Activated T-helper 17 cell treated with anti-CD3 and anti-CD28 coated beads, Interleukin-2, amount 50 U/mL, for 72 hours (primary cell): ENCODE measurements around the gene TRAPPC10. TPM values are rescaled to one million over a fixed set of nuclear protein-coding genes. Genes with fewer than 3 reads are reported as not detected.

Experiments used
- ATAC-seq: fragments of 150-1000 bp; cut with Tn5 transposase; replicated peaks from 2 replicates; pipeline ENCODE4 v1.10.0; 2021; ENCODE audit warnings: mild to moderate bottlenecking, moderate library complexity
- H3K27ac Mint-ChIP-seq: one replicate; pipeline ENCODE4 v1.8.0; 2022; ENCODE audit warnings: mixed read lengths
- H3K27me3 Mint-ChIP-seq: one replicate; pipeline ENCODE4 v1.8.0; 2022; ENCODE audit warnings: mixed read lengths
- H3K36me3 Mint-ChIP-seq: one replicate; pipeline ENCODE4 v1.8.0; 2022; ENCODE audit warnings: low read depth, mild to moderate bottlenecking, mixed read lengths
- H3K4me1 Mint-ChIP-seq: one replicate; pipeline ENCODE4 v1.8.0; 2022; ENCODE audit warnings: mixed read lengths
- H3K4me3 Mint-ChIP-seq: one replicate; pipeline ENCODE4 v1.8.0; 2022; ENCODE audit warnings: mild to moderate bottlenecking, mixed read lengths
- H3K9me3 Mint-ChIP-seq: one replicate; pipeline ENCODE4 v1.8.0; 2022; ENCODE audit warnings: mixed read lengths
- total RNA-seq, 2 donors: library from RNA; stranded (reverse); gene quantifications; one replicate each; pipeline ENCODE4 v1.2.3, GENCODE V29; 2022

Gene TRAPPC10
- total RNA-seq, 2 donors from 2014 or later = 48.5 to 72.8 TPM

DNA sequence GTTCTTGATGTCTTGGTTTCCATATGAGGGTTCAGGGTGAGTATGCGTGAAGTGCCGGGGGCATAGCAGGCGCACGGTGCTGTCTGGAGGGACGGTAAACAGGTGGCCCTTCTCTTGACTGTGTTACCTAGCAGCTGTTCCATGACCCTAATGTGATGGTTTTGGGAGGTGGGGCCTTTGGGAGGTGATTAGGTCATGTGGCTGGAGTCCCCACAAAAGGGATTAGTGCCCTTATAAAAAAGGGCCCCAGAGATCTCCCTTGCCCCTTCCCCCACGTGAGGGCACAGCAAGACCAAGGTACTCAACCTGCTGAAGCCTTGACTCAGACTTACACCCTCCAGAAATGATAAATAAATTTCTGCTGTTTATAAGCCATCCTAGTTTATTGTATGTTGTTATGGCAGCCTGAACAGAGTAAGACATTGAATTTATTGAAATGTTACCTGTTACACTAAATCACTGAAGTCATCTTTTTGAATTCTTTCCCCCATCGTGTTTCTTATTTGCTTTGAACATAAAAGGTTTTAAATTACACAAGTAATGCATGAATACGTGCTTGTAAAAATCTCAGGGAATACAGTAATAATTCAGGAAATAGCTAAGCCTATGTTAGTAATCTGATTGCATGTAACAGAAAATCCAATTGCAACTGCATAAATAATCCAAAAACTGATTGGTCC is 15.6 kb downstream of the TRAPPC10 start:
- Mint-ChIP-seq H3K36me3 (peaks cover 21% of the 10 kb centered on the region), H3K27ac (peak overlapping the region; percentile 92), H3K4me3 (no peak overlapping the region), H3K9me3 (no peaks in the 10 kb centered on the region), H3K4me1 (peaks cover 27% of the 10 kb centered on the region), H3K27me3 (no peaks in the 10 kb centered on the region)
- no peak for ATAC-seq

DNA sequence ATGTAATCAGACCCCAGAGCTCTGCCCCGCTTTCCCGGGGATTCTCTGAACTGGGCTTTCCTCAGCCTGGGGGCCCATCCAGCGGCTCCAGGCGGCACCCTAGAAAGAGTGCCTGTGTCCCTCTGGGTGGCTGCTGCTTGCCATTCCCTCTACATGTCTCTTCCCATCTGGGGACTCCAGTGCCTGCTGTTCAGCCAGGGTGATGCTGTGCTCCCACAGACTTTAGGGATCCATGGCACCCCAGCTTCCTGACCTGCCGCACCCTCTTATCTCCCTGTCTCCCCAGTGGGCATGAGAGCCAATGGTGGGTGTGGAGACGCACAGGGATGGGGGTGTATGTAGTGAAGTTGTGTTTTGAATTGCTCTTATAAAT is 16.2 kb downstream of the TRAPPC10 start:
- Mint-ChIP-seq H3K27ac (peak overlapping the region; percentile 92), H3K4me3 (no peak overlapping the region), H3K4me1 (peaks cover 27% of the 10 kb centered on the region), H3K27me3 (no peaks in the 10 kb centered on the region), H3K36me3 (peaks cover 27% of the 10 kb centered on the region), H3K9me3 (no peaks in the 10 kb centered on the region)
- ATAC-seq = no peak

GRCh38 chr21:44029460-44030087 is 17.5 kb downstream of the TRAPPC10 start:
- H3K9me3 Mint-ChIP-seq = no peaks in the 10 kb centered on the region
- ATAC-seq = no peak
- H3K27me3 Mint-ChIP-seq = no peaks in the 10 kb centered on the region
- peaks cover 40% of the 10 kb centered on the region for H3K36me3 Mint-ChIP-seq
- no peak overlapping the region for H3K4me3 Mint-ChIP-seq
- peaks cover 22% of the 10 kb centered on the region for H3K4me1 Mint-ChIP-seq
- H3K27ac Mint-ChIP-seq = peak overlapping the region; percentile 92

GRCh38 chr21:44035244-44035643 is 23.1 kb downstream of the TRAPPC10 start:
- Mint-ChIP-seq H3K27me3 (no peaks in the 10 kb centered on the region), H3K4me1 (peaks cover 11% of the 10 kb centered on the region), H3K36me3 (peaks cover 87% of the 10 kb centered on the region), H3K27ac (no peak overlapping the region), H3K4me3 (no peak overlapping the region), H3K9me3 (no peaks in the 10 kb centered on the region)
- no peak for ATAC-seq

DNA sequence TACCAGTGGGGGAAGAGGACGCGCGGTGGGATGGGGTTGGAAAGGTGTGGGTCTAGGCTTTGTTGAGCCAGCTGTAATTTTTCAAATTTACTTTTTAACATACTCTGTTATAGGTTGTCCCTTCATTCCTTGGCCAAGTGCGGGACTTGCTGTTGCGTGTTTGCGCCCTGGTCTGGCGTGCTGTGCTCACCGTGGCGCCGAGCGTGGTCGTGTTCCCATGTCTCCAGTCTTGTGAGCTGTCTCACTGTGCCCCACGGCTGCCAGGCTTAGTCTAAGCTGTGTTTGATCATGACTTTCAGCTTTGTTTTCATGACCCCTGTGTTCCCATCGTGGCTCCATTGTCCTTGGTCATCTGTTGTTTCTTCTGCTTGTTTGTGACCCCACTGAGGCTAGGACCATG is 26.0 kb downstream of the TRAPPC10 start:
- no peak overlapping the region for H3K4me3 Mint-ChIP-seq
- peak overlapping the region; percentile 56 for H3K27ac Mint-ChIP-seq
- H3K27me3 Mint-ChIP-seq = no peaks in the 10 kb centered on the region
- ATAC-seq = no peak
- no peaks in the 10 kb centered on the region for H3K9me3 Mint-ChIP-seq
- peaks cover 11% of the 10 kb centered on the region for H3K4me1 Mint-ChIP-seq
- H3K36me3 Mint-ChIP-seq = peaks cover 95% of the 10 kb centered on the region

GRCh38 chr21:44039828-44040227 is 27.7 kb downstream of the TRAPPC10 start:
- Mint-ChIP-seq H3K4me1 (peaks cover 11% of the 10 kb centered on the region), H3K4me3 (peak overlapping the region; percentile 30), H3K27me3 (no peaks in the 10 kb centered on the region), H3K27ac (peak overlapping the region; percentile 78), H3K36me3 (peaks cover 93% of the 10 kb centered on the region), H3K9me3 (no peaks in the 10 kb centered on the region)
- peak; percentile 86 for ATAC-seq

DNA sequence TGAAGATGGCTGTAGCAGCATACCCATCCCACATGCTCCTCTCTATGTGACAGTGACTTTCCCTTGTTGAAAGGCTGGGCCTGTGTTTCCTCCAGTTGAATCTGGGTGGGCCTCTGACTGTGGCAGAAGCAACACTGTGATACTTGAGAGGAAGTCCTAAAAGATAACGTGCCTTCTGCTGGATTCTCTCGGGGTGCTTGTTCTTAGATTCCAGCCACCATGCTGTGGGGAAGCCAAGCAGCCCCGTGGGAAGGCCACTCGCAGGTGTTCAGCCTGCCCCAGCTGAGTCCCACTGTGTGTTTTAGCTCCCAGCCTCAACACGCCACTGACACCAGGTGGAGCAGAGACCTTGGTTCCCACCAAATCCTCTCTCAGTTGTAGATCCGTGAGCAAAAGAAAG is 31.5 kb downstream of the TRAPPC10 start:
- Mint-ChIP-seq H3K9me3 (no peaks in the 10 kb centered on the region), H3K36me3 (peaks cover 93% of the 10 kb centered on the region), H3K27me3 (no peaks in the 10 kb centered on the region), H3K4me1 (peaks cover 11% of the 10 kb centered on the region), H3K4me3 (no peak overlapping the region), H3K27ac (no peak overlapping the region)
- no peak for ATAC-seq

DNA sequence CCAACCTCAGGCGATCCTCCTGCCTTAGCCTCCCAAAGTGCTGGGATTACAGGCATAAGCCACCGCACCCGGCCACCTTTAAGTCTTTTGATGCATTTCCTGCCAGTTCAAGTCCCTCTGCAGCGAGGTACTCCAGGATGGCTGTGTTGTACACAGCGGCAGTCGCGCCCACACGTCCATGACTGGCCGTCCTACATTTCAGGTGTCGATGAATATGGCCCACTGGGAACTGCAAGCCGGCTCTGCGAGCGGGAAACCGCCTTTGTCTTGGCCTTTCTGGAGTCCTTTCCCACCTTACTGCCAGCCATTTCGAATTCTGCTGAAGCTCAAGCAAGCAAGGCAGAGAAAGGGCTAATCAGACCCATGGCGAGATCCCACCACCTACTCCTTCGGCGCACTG is 34.6 kb downstream of the TRAPPC10 start:
- Mint-ChIP-seq H3K36me3 (peaks cover 79% of the 10 kb centered on the region), H3K4me3 (no peak overlapping the region), H3K27ac (no peak overlapping the region), H3K27me3 (no peaks in the 10 kb centered on the region), H3K9me3 (no peaks in the 10 kb centered on the region), H3K4me1 (peaks cover 10% of the 10 kb centered on the region)
- ATAC-seq = no peak

- ATAC-seq = no peak
- Mint-ChIP-seq H3K27me3 (no peaks in the 10 kb centered on the region), H3K9me3 (no peaks in the 10 kb centered on the region), H3K4me1 (peaks cover 10% of the 10 kb centered on the region), H3K4me3 (no peak overlapping the region), H3K27ac (peak overlapping the region; percentile 63), H3K36me3 (peaks cover 78% of the 10 kb centered on the region)
These were observed 36.0 kb downstream of the TRAPPC10 start for GRCh38 chr21:44047996-44048560.

- peaks cover 10% of the 10 kb centered on the region for H3K4me1 Mint-ChIP-seq
- peak overlapping the region; percentile 84 for H3K27ac Mint-ChIP-seq
These were observed 37.1 kb downstream of the TRAPPC10 start for GRCh38 chr21:44049182-44049581.

DNA sequence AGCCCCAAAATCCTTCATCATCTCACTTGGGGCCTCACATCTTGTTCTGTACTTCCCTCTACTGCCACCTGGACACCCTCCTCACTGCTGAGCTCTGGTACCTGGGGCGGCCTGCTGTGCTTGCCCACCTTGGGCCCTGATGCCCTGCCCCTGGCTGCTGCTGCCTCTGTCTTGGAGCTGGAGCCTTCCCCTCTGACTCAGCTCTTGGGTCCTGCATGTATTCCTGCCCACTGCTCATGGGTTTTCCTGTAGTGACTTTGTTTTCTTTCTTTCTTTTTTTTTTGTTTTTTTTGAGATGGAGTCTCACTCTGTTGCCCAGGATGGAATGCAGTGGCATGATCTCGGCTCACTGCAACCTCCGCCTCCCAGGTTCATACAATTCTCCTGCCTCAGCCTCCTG is 37.5 kb downstream of the TRAPPC10 start:
- H3K4me1 Mint-ChIP-seq = peaks cover 10% of the 10 kb centered on the region
- H3K36me3 Mint-ChIP-seq = peaks cover 80% of the 10 kb centered on the region
- ATAC-seq = no peak
- peak overlapping the region; percentile 84 for H3K27ac Mint-ChIP-seq
- H3K9me3 Mint-ChIP-seq = no peaks in the 10 kb centered on the region
- H3K4me3 Mint-ChIP-seq = no peak overlapping the region
- no peaks in the 10 kb centered on the region for H3K27me3 Mint-ChIP-seq

More at GRCh38 chr21:44049182-44049581, 37.1 kb downstream of the TRAPPC10 start:
- no peak for ATAC-seq
- H3K4me3 Mint-ChIP-seq = no peak overlapping the region
- no peaks in the 10 kb centered on the region for H3K9me3 Mint-ChIP-seq
- peaks cover 80% of the 10 kb centered on the region for H3K36me3 Mint-ChIP-seq
- H3K27me3 Mint-ChIP-seq = no peaks in the 10 kb centered on the region

DNA sequence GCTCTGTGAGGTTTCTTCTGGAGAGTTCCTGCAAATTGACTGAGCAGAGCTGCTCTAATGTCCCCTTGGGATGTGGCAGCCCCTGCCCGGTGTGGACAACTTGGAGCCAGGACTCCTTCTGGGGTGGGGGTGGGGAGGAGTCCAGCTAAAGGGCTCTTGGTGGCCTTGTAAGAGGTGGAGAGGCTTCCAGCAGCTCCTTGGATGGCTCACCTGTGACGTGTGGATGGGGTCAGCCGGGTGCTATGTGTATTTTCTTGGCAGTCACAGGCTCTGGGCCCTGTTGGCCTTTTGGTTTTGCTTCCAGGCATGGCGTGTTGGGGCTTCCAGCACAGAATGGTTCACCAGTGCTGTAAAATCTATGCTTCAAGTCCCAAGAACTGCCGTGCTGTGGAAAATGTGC is 38.2 kb downstream of the TRAPPC10 start:
- no peak overlapping the region for H3K4me3 Mint-ChIP-seq
- no peak for ATAC-seq
- H3K27me3 Mint-ChIP-seq = no peaks in the 10 kb centered on the region
- H3K4me1 Mint-ChIP-seq = peaks cover 10% of the 10 kb centered on the region
- peak overlapping the region; percentile 84 for H3K27ac Mint-ChIP-seq
- peaks cover 80% of the 10 kb centered on the region for H3K36me3 Mint-ChIP-seq
- H3K9me3 Mint-ChIP-seq = no peaks in the 10 kb centered on the region

DNA sequence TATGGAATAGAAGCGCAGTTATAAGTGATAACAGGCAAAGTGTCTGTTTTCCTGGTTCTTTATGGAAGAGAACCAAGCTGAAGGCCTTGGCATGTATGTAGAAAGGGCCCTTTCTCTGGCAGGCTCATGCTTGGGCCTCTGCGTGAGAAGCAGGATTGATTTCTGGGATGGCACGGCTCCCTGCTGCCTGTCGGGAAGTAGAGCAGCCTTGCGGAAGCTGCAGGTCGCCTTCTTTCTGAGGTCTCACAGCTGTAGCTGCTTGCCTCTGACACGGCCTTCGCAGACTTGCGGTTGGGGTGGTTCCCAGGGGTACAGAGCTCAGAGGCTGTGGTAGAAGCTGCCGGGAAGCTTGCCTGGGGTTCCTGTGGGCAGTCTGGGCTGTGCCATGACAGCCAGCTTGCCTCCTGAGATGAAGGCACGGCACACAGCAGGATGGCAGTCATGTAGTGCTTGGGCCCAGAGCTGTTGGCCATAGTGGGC is 39.4 kb downstream of the TRAPPC10 start:
- no peak for ATAC-seq
- Mint-ChIP-seq H3K36me3 (peaks cover 80% of the 10 kb centered on the region), H3K27me3 (no peaks in the 10 kb centered on the region), H3K4me1 (peaks cover 19% of the 10 kb centered on the region), H3K9me3 (no peaks in the 10 kb centered on the region), H3K4me3 (no peak overlapping the region), H3K27ac (no peak overlapping the region)

DNA sequence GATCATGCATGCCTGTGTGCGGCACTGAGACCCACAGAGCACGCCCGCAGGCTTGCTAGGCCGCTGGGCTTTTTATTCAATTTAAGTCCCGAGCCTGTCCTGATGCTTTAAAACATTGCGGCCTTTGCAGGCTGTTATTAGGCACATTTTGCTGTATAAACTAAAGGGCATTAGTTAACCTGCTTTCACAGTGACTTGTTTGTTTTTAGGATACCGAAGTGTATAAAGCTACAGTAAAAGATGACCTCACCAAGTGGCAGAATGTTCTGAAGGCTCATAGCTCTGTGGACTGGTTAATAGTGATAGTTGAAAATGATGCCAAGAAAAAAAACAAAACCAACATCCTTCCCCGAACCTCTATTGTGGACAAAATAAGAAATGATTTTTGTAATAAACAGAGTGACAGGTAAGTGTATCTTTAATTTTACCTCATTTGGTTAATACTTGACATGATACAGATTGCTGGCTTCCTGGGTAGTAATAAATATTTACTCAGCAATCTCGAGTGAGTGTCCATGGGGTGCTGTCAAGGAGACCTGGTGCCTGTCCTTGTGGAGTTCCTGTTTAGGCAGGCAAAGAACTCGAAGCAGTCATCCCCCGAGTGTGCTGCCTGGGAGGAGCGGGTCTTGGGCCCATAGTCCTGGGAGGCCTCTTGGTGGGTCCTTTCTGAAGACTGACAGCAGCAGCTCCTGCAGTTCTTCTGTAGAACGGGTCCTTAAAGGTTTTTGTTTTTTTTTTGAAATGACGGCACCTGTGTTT is 40.1 kb downstream of the TRAPPC10 start:
- peaks cover 80% of the 10 kb centered on the region for H3K36me3 Mint-ChIP-seq
- H3K27me3 Mint-ChIP-seq = no peaks in the 10 kb centered on the region

More for the DNA sequence above, 40.1 kb downstream of the TRAPPC10 start:
- Mint-ChIP-seq H3K4me1 (peaks cover 26% of the 10 kb centered on the region), H3K27ac (peak overlapping the region; percentile 6), H3K9me3 (no peaks in the 10 kb centered on the region), H3K4me3 (no peak overlapping the region)
- no peak for ATAC-seq
